NT2/D1 (cell line): ENCODE data around the gene DHRS12.

Experiments
- YY1 ChIP-seq: IDR thresholded peaks from 2 replicates; pipeline ENCODE4 v1.6.1; 2011; ENCODE audit not compliant: insufficient read length, insufficient read depth
- ZNF274 ChIP-seq: IDR thresholded peaks from 2 replicates; pipeline ENCODE4 v1.6.1; 2011; ENCODE audit warnings: mild to moderate bottlenecking, low read depth, low read length

DNA sequence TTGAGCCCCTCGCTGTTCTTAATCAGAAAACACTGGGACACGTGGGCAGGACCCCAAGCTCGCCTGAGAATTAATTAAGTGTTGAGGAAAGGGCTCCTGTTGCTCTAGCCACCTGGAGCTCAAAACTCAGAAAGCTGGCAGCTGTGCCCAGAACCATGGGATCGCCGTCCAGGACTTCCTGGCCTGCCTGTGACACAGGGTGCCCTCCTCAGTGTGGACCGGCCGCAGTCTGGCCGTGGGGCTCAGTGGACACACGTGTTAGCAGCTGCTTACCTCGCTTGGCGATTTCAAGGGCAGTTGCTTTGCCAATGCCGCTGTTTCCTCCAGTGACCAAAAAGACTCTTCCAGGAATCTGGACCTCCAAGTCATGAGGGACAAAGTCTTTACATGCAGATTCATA, 4.7 kb downstream of the DHRS12 start:
- TF ChIP-seq ZNF274, result no peak
- TF ChIP-seq YY1, result no peak
